Measurements from ENCODE around the gene VWC2L.

VWC2L gene

GRCh38 chr2:214537929-214538328 is 127.1 kb downstream of the VWC2L start:
- no peak for DNase-seq
- H3K4me1 Mint-ChIP-seq, result no peaks in the 10 kb centered on the region
- H3K27ac Mint-ChIP-seq, result no peak overlapping the region
- H3K27me3 Mint-ChIP-seq, result peaks cover 2% of the 10 kb centered on the region
- no peaks in the 10 kb centered on the region for H3K9me3 Mint-ChIP-seq
- H3K4me3 Mint-ChIP-seq, result no peak overlapping the region
- no peak for ATAC-seq
- no peaks in the 10 kb centered on the region for H3K36me3 Mint-ChIP-seq (ENCODE audit: low read depth)

- H3K4me1 Mint-ChIP-seq, result no peaks in the 10 kb centered on the region
- H3K27ac Mint-ChIP-seq, result no peak overlapping the region
- peaks cover 1% of the 10 kb centered on the region for H3K27me3 Mint-ChIP-seq
- ATAC-seq (no peak), DNase-seq (no peak)
- no peak overlapping the region for H3K4me3 Mint-ChIP-seq
- H3K36me3 Mint-ChIP-seq (ENCODE audit: low read depth), result no peaks in the 10 kb centered on the region
- no peaks in the 10 kb centered on the region for H3K9me3 Mint-ChIP-seq
Measured at GRCh38 chr2:214542295-214542694, 131.4 kb downstream of the VWC2L start.

DNA sequence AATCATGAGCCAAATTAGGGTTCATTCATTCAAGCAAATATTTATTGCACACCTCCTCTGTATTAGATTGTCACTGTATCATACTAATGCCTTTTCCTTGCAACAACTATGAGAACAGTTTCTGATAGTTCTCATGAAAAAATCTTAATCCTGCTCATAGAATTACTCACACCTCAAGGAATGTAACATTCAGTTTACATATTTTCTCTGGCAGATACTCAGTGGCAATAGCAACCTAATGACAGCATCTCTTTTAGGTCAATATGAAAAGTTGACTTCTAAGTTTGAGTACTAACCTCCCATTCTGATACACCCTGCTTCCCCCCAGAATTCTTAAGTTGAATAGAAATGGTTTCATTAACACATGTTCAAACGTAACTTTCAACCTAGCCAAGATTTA is 132.0 kb downstream of the VWC2L start:
- Mint-ChIP-seq H3K4me1 (no peaks in the 10 kb centered on the region), H3K27ac (no peak overlapping the region)
- DNase-seq, result no peak

DNA sequence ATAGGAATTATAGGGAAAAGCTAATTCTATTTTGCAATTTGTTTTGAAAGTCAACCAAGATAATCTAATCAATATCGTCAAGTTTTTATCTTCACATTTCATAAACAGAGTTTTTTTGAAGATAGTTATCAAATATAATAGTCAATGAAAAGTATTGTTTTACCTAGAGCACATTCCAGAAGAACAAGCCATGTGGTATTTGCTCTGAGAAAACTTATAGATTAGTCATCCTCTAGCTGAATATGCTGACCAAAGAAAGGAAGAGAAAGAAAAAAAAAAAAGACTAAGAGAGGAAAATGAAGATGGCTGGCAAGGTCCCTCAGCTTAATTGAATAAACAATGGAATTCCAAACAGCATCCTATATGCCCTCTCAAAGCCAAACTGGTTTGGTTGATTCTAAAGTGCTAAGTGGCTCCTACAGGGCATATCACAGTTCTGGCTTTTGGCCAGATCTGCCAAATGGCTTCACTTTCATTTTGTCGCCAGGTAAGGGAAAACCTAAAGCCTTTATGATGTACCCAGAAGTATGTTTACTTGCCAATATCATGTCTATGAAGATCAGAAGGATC is 132.6 kb downstream of the VWC2L start:
- Mint-ChIP-seq H3K9me3 (no peaks in the 10 kb centered on the region), H3K27me3 (no peaks in the 10 kb centered on the region), H3K4me1 (no peaks in the 10 kb centered on the region), H3K36me3 (ENCODE audit: low read depth) (no peaks in the 10 kb centered on the region), H3K27ac (no peak overlapping the region), H3K4me3 (no peak overlapping the region)
- DNase-seq (no peak), ATAC-seq (no peak)

More for the DNA sequence above, 132.0 kb downstream of the VWC2L start:
- Mint-ChIP-seq H3K4me3 (no peak overlapping the region), H3K36me3 (ENCODE audit: low read depth) (no peaks in the 10 kb centered on the region), H3K27me3 (no peaks in the 10 kb centered on the region), H3K9me3 (no peaks in the 10 kb centered on the region)
- no peak for ATAC-seq

- Mint-ChIP-seq H3K4me3 (no peak overlapping the region), H3K9me3 (no peaks in the 10 kb centered on the region), H3K4me1 (no peaks in the 10 kb centered on the region), H3K27me3 (no peaks in the 10 kb centered on the region), H3K36me3 (ENCODE audit: low read depth) (no peaks in the 10 kb centered on the region), H3K27ac (no peak overlapping the region)
- DNase-seq (no peak), ATAC-seq (no peak)
Measured at GRCh38 chr2:214545898-214546542, 135.2 kb downstream of the VWC2L start.

DNA sequence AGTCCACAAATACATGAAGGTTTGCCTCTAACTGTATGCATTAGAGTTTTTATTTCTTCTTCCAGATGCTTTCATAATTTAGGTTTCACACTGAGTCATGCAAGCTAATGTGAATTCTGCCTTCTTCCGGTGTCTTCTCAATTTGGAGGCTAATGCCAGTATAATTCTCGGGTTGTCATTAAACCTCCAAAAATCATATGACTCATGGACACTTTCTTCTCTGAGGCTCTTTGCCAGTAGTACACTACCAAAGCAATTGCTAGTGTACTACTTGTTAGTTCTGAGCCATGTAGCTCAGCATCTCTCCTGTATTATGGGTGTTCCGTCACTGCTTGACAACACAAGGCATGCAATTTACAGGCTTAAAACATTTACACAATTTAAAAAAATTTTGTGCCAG is 137.1 kb downstream of the VWC2L start:
- Mint-ChIP-seq H3K27me3 (no peaks in the 10 kb centered on the region), H3K27ac (no peak overlapping the region), H3K4me3 (no peak overlapping the region), H3K36me3 (ENCODE audit: low read depth) (no peaks in the 10 kb centered on the region), H3K4me1 (no peaks in the 10 kb centered on the region), H3K9me3 (no peaks in the 10 kb centered on the region)
- DNase-seq, result no peak
- no peak for ATAC-seq

DNA sequence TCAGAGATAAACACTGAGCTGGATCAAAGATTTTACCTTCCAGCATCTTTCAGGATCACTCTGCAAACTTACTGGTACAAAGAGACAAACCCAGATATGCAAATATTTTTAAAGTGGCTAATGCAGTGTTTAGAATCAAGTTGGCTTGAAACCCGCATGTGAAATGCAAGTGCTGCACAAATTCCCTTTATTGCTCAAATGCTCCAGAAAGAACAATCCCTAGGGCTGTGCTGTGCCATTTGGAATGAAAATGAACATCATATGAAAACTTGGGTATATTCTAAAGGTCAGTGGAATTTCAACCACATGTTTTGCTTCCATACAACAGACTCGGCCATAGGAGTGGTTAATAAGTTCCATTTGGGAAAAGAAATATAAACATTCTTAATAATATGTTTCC is 139.1 kb downstream of the VWC2L start:
- no peak overlapping the region for H3K27ac Mint-ChIP-seq
- H3K36me3 Mint-ChIP-seq (ENCODE audit: low read depth), result no peaks in the 10 kb centered on the region
- DNase-seq (no peak), ATAC-seq (no peak)
- no peaks in the 10 kb centered on the region for H3K27me3 Mint-ChIP-seq
- H3K9me3 Mint-ChIP-seq, result no peaks in the 10 kb centered on the region
- no peaks in the 10 kb centered on the region for H3K4me1 Mint-ChIP-seq
- H3K4me3 Mint-ChIP-seq, result no peak overlapping the region

DNA sequence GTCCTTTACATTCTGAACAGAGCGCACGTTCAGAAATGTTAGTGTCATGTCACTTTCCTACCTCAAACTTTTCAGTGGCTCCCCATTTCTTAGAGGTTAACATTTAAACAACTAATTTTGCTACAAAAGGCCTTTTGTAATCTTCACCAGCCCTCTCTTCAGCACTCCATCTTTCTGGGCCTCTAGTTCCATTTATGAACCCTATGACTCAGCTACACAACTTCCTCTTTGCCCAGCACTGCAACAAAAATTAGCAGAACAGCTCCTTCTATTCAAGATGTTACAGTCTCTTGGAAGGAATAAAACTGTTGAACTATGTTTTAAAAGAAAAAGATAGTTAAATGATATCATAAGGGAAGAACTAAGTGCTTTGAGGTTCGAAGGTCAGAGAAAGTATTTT is 139.9 kb downstream of the VWC2L start:
- H3K4me3 Mint-ChIP-seq, result no peak overlapping the region
- H3K9me3 Mint-ChIP-seq, result no peaks in the 10 kb centered on the region
- DNase-seq (no peak), ATAC-seq (no peak)
- H3K4me1 Mint-ChIP-seq, result no peaks in the 10 kb centered on the region
- H3K27me3 Mint-ChIP-seq, result no peaks in the 10 kb centered on the region
- H3K27ac Mint-ChIP-seq, result no peak overlapping the region
- no peaks in the 10 kb centered on the region for H3K36me3 Mint-ChIP-seq (ENCODE audit: low read depth)

DNA sequence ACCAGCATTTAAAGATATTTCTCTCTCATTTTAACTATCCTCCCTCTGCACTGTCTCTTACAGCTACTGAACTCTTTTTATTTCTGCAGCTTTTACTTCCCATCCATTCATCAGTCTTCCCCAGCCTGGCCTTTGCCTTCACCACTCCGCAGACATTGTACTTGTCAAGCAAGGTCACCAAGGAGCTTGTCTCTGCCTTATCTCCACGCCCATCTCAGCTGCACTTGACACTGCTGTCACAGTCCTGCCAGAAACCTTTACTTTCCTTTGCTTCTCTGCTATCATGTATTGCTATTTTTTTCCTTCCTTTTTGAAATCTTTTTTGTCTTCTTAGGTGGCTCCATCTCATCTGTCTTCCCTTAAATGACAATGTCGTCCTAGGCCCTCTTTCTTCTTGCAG is 147.0 kb downstream of the VWC2L start:
- H3K4me3 Mint-ChIP-seq, result no peak overlapping the region
- H3K27ac Mint-ChIP-seq, result no peak overlapping the region
- ATAC-seq (no peak), DNase-seq (no peak)
- H3K36me3 Mint-ChIP-seq (ENCODE audit: low read depth), result no peaks in the 10 kb centered on the region
- no peaks in the 10 kb centered on the region for H3K4me1 Mint-ChIP-seq
- no peaks in the 10 kb centered on the region for H3K27me3 Mint-ChIP-seq
- H3K9me3 Mint-ChIP-seq, result no peaks in the 10 kb centered on the region

DNA sequence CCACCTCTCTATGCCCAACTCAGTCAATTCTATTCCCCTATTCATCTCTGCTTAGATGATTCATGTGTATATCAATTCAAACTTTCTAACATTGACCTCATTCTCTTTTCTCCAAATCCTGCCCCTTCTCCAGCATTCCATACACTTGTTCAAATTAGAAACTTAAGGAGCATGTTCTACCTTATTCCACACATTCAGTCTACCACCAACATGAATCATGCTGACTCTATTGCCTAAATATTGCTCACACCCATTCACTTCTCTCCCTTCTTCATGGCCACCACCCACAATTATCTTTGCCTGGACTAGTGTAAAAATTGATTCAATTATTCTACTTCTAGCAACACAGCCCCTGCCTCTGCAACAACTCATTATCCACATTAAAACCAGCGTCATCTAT is 147.5 kb downstream of the VWC2L start:
- no peaks in the 10 kb centered on the region for H3K27me3 Mint-ChIP-seq
- DNase-seq (no peak), ATAC-seq (no peak)
- H3K4me3 Mint-ChIP-seq, result no peak overlapping the region
- H3K9me3 Mint-ChIP-seq, result no peaks in the 10 kb centered on the region
- no peak overlapping the region for H3K27ac Mint-ChIP-seq
- no peaks in the 10 kb centered on the region for H3K4me1 Mint-ChIP-seq
- no peaks in the 10 kb centered on the region for H3K36me3 Mint-ChIP-seq (ENCODE audit: low read depth)

DNA sequence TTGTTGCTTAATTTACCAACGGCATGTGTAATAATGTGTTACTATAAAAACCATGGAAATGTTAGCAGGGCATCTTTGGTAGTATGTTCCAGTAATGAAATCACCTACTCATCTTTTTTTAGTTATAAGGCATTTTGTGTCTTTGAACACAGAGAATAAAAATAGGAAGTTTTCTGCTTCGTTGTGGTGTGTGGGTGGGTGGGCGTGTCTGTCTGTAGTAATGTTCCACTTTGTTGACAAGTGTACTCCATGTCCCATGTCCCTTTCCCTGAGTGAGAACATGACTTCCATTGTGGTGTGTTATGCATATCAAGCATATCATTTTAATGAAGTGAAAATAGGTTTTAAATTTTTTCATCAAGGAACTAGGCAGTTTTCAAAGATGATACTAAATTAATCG is 149.3 kb downstream of the VWC2L start:
- Mint-ChIP-seq H3K9me3 (no peaks in the 10 kb centered on the region), H3K4me3 (no peak overlapping the region), H3K27ac (no peak overlapping the region), H3K27me3 (no peaks in the 10 kb centered on the region), H3K4me1 (no peaks in the 10 kb centered on the region), H3K36me3 (ENCODE audit: low read depth) (no peaks in the 10 kb centered on the region)
- DNase-seq, result no peak
- no peak for ATAC-seq

- H3K36me3 Mint-ChIP-seq (ENCODE audit: low read depth), result no peaks in the 10 kb centered on the region
- H3K9me3 Mint-ChIP-seq, result no peaks in the 10 kb centered on the region
- no peaks in the 10 kb centered on the region for H3K4me1 Mint-ChIP-seq
- H3K4me3 Mint-ChIP-seq, result no peak overlapping the region
- H3K27ac Mint-ChIP-seq, result no peak overlapping the region
- DNase-seq, result no peak
- no peak for ATAC-seq
- no peaks in the 10 kb centered on the region for H3K27me3 Mint-ChIP-seq
Measured at GRCh38 chr2:214560618-214561190, 149.8 kb downstream of the VWC2L start.

GRCh38 chr2:214565246-214565645 is 154.4 kb downstream of the VWC2L start:
- no peak for DNase-seq
- ATAC-seq, result no peak

GRCh38 chr2:214566457-214566856 is 155.6 kb downstream of the VWC2L start:
- Mint-ChIP-seq H3K4me3 (no peak overlapping the region), H3K9me3 (no peaks in the 10 kb centered on the region), H3K27me3 (no peaks in the 10 kb centered on the region), H3K4me1 (no peaks in the 10 kb centered on the region), H3K36me3 (ENCODE audit: low read depth) (no peaks in the 10 kb centered on the region), H3K27ac (no peak overlapping the region)
- DNase-seq (no peak), ATAC-seq (no peak)

More at GRCh38 chr2:214565246-214565645, 154.4 kb downstream of the VWC2L start:
- H3K27me3 Mint-ChIP-seq, result no peaks in the 10 kb centered on the region
- H3K4me3 Mint-ChIP-seq, result no peak overlapping the region
- no peaks in the 10 kb centered on the region for H3K4me1 Mint-ChIP-seq
- H3K36me3 Mint-ChIP-seq (ENCODE audit: low read depth), result no peaks in the 10 kb centered on the region
- no peaks in the 10 kb centered on the region for H3K9me3 Mint-ChIP-seq
- no peak overlapping the region for H3K27ac Mint-ChIP-seq

DNA sequence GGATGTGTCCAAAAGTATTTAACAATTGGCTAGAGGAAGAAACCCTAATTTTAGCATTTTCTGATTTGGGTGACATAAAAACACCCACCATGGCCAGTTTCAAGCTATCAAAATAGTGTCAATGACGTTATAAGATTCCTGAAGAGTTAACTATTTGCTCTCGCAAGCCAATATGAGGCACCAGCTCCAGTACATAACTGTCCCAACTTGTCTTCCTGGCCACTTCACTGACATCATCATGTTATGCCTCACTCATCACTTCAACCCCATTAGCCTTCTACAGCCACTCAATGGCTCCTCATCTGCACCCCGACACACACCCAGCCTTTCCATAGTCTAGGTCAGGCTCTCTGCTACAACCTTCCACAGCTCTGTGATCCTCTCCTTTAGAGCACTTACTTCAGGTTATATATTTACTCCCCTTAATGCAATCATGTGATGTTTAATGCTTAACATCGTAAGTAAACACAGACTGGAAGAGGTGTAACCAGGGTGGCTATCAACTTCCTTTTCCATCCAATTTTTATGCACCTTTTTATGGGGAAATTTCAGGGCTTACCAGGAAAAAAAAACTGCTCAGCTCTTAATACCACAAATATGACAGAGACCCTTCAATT is 158.7 kb downstream of the VWC2L start:
- no peaks in the 10 kb centered on the region for H3K27me3 Mint-ChIP-seq
- H3K27ac Mint-ChIP-seq, result no peak overlapping the region
- DNase-seq (no peak), ATAC-seq (no peak)
- H3K9me3 Mint-ChIP-seq, result no peaks in the 10 kb centered on the region
- no peaks in the 10 kb centered on the region for H3K36me3 Mint-ChIP-seq (ENCODE audit: low read depth)
- H3K4me3 Mint-ChIP-seq, result no peak overlapping the region
- H3K4me1 Mint-ChIP-seq, result no peaks in the 10 kb centered on the region

Measured in activated naive CD8-positive, alpha-beta T cell treated with anti-CD3 and anti-CD28 coated beads, Interleukin-2, amount 50 U/mL, for 24 hours (primary cell).